KBM-7 (cell line): Measurements from ENCODE around the gene ARMC7.
"Not testable (repeated sequence)": the region's sequence is repeated elsewhere in the genome, so short reads cannot be mapped to it uniquely, and the experiment has no call there.

Experiments used
- DNase-seq: peaks from one replicate; pipeline ENCODE4 v3.0.0-alpha.2; 2015
- in situ Hi-C: fragments of 300-500 bp; cut with MboI; formaldehyde crosslinking; loops from 2 replicates; pipeline ENCODE4 v1.14.3; 2020; ENCODE audit warnings: low sequenced_read_pairs, low pct_unique_long_range_greater_than_20kb, mixed read lengths

ARMC7 gene

GRCh38 chr17:75109407-75110233, at the start of gene ARMC7:
ARMC7 (plus strand) TSS chr17:75109969; CDS start chr17:75110289, 320 bp downstream.
- in situ Hi-C loops = no loop called here
- peak; percentile 90 for DNase-seq

GRCh38 chr17:75060434-75061054, 49.2 kb upstream of the ARMC7 start:
- no peak for DNase-seq
- in situ Hi-C loops = no loop called here

GRCh38 chr17:75061055-75061438, 48.7 kb upstream of the ARMC7 start:
- in situ Hi-C loops = no loop called here
- DNase-seq = no peak

- no peak for DNase-seq
- in situ Hi-C loops = no loop called here
These were observed 48.2 kb upstream of the ARMC7 start for GRCh38 chr17:75061618-75062017.

- DNase-seq = no peak
- in situ Hi-C loops = no loop called here
These were observed 46.6 kb upstream of the ARMC7 start for GRCh38 chr17:75063201-75063600.

- in situ Hi-C loops = no loop called here
- DNase-seq = no peak
These were observed 46.1 kb upstream of the ARMC7 start for GRCh38 chr17:75063626-75064025.

- DNase-seq = no peak
- in situ Hi-C loops = no loop called here
These were observed 45.7 kb upstream of the ARMC7 start for GRCh38 chr17:75064040-75064439.

GRCh38 chr17:75064460-75064859, 45.3 kb upstream of the ARMC7 start:
- no peak for DNase-seq
- in situ Hi-C loops = no loop called here

- in situ Hi-C loops = no loop called here
- DNase-seq = no peak
These were observed 44.8 kb upstream of the ARMC7 start for GRCh38 chr17:75064867-75065561.

- in situ Hi-C loops = no loop called here
- no peak for DNase-seq
These were observed 44.1 kb upstream of the ARMC7 start for GRCh38 chr17:75065562-75066151.

GRCh38 chr17:75067856-75068255, 41.9 kb upstream of the ARMC7 start:
- in situ Hi-C loops = no loop called here

GRCh38 chr17:75068750-75069149, 41.0 kb upstream of the ARMC7 start:
- DNase-seq = no peak
- in situ Hi-C loops = no loop called here

More at GRCh38 chr17:75067856-75068255, 41.9 kb upstream of the ARMC7 start:
- peak; percentile 62 for DNase-seq

GRCh38 chr17:75069783-75070182, 40.0 kb upstream of the ARMC7 start:
- DNase-seq = peak; percentile 34
- in situ Hi-C loops = no loop called here

- DNase-seq = not testable (repeated sequence)
These were observed 38.1 kb upstream of the ARMC7 start for GRCh38 chr17:75071478-75072271.

GRCh38 chr17:75072909-75073308, 36.9 kb upstream of the ARMC7 start:
- in situ Hi-C loops = not testable (repeated sequence)

More at GRCh38 chr17:75071478-75072271, 38.1 kb upstream of the ARMC7 start:
- in situ Hi-C loops = not testable (repeated sequence)

GRCh38 chr17:75073618-75074047, 36.1 kb upstream of the ARMC7 start:
- in situ Hi-C loops = no loop called here
- no peak for DNase-seq

More at GRCh38 chr17:75072909-75073308, 36.9 kb upstream of the ARMC7 start:
- not testable (repeated sequence) for DNase-seq

- no peak for DNase-seq
- in situ Hi-C loops = no loop called here
These were observed 35.2 kb upstream of the ARMC7 start for GRCh38 chr17:75074532-75074931.

- in situ Hi-C loops = no loop called here
- DNase-seq = no peak
These were observed 34.0 kb upstream of the ARMC7 start for GRCh38 chr17:75075597-75076336.
